Measurements from ENCODE around the gene KIF18B. TPM values are rescaled to one million over a fixed set of nuclear protein-coding genes. Genes with fewer than 3 reads are reported as not detected.

Gene KIF18B
- total RNA-seq, 1 experiment from 2014 or later = 54.3 TPM

DNA sequence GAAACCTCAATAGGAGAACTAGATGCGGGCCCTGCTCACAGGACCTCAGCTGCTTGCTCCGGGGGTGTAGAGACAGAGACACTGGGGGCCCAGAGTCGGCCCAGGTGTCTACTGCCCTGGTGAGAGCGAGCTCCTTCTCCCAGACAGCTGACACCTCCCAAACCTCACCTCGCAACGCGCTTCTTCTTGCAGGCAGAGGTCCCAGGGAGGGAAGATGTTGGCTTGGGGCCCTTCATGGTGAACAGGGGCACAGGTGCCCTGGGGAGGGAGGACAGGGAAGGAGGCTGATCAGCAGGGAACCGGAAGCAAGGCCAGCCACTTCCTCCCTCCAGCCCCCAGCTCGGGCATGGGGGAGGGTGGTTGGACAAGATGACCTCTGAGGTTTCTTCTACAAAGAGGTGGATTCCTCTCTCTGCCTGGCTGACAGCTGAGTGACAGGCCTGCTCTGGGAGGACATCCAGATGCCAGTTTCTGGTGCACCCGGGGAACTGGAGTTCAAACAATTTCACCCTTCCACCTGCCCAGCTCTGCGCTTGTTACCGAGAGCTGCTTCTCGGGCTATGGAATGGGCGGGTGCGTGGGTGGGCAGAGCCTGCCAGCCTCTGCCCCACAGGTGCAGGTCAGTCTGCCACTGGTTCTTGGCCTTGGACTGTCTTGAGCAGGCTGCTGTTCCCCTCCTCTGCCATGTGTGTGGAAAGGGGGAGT lies 20.6 kb downstream of the KIF18B start:
- intact Hi-C loops (cut with micrococcal nuclease; ENCODE audit: unreplicated experiment) = no loop called here
- DNase-seq (ENCODE audit: low spot score) = no peak
- POLR2A ChIA-PET (ENCODE audit: low non-redundant PET) = no interaction called here
- CTCF ChIA-PET = no interaction called here
- BruUV-seq (replicated peaks) = no TSS peak
- H3K4me3 ChIP-seq (ENCODE audit: low read depth, low read length, poor library complexity, severe bottlenecking) = no peak overlapping the region
- no peaks in the 10 kb centered on the region for H3K27me3 ChIP-seq (replicated peaks; ENCODE audit: insufficient read depth, low read depth, low read length, poor library complexity)
- H3K9me3 ChIP-seq (ENCODE audit: low read depth, low read length, poor library complexity, severe bottlenecking) = no peaks in the 10 kb centered on the region
- H3K27ac ChIP-seq (ENCODE audit: low read depth, low read length, poor library complexity, severe bottlenecking) = no peak overlapping the region
- no peaks in the 10 kb centered on the region for H3K4me1 ChIP-seq (ENCODE audit: insufficient read depth, low read length, poor library complexity, severe bottlenecking)
- TF ChIP-seq EZH2 (IDR thresholded peaks at IDR 0.05; ENCODE audit: borderline replicate concordance, low read depth, low read length, poor library complexity, severe bottlenecking) = no peak
- TF ChIP-seq, protein P1, sequence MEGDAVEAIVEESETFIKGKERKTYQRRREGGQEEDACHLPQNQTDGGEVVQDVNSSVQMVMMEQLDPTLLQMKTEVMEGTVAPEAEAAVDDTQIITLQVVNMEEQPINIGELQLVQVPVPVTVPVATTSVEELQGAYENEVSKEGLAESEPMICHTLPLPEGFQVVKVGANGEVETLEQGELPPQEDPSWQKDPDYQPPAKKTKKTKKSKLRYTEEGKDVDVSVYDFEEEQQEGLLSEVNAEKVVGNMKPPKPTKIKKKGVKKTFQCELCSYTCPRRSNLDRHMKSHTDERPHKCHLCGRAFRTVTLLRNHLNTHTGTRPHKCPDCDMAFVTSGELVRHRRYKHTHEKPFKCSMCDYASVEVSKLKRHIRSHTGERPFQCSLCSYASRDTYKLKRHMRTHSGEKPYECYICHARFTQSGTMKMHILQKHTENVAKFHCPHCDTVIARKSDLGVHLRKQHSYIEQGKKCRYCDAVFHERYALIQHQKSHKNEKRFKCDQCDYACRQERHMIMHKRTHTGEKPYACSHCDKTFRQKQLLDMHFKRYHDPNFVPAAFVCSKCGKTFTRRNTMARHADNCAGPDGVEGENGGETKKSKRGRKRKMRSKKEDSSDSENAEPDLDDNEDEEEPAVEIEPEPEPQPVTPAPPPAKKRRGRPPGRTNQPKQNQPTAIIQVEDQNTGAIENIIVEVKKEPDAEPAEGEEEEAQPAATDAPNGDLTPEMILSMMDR (conservative IDR thresholded peaks at IDR 0.05; ENCODE audit: low read depth, low read length) = no peak
- H3K36me3 ChIP-seq (ENCODE audit: insufficient read depth, low read length, poor library complexity, severe bottlenecking) = peaks cover 45% of the 10 kb centered on the region

DNA sequence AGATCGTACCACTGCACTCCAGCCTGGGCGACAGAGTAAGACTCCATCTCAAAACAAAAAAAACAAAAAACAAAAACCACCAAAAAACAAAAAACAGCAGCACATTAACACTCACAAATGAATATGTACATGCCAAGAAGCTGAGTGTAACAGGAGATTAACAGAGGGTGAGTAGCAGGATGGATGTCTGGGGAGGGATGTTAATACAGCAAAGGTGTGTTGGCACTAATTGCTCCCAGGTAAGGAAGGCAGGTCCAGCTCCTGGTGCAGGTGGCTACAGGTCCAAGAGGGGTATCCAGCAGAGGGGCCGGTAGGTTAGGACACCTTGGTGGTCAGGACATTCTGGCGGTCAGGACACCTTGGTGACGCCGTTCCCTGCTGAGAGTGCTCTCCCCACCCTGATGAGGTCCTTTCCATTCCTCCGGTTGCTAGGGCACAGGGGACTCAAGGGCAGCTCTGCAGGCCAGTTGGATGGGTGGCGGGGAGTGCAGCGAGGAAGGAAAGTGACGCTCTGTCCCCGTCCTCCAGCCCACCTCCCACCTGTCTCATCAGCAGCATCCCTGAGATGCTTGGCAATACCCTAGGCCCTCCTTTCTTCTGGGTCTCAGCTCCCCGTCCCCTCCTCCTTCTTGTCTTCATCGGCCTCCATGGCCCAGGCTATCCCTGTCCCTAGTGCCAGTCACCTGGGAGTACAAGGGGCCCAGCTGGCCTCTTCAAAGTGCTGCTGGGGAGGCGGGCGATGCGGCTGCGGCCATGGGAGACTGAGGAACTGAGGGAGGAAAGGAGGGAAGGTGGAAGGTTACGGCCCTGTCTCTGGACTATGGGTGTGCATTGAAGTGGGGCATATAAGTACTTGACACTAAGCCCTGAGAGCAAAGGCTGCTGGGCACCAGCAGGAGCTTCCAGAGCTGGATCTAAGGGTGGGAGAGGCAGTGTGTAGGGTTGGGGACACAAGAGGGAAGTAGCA lies 21.6 kb downstream of the KIF18B start:
- CTCF ChIA-PET = no interaction called here
- H3K36me3 ChIP-seq (ENCODE audit: insufficient read depth, low read length, poor library complexity, severe bottlenecking) = peaks cover 38% of the 10 kb centered on the region

DNA sequence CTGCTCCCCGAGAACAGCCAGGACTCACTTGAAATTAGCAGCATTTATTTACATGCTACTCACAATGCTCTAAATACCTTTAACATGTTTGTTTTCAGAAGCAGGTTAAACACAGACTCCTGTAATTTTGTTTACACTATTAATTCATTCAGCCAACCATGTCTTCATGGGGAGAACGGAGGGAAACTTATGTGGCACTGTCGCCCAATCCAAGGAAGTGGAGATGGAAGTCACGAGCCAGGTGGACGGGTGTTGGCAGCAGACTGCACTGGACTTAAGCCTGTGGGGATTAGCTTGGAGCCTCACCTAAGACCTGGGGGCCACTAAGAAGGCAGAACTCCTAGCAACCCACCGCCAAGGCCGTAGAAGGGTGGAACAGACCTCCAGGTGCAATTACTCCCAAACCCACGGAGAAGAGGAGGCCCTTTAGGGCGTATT lies 23.4 kb downstream of the KIF18B start:
- CTCF ChIA-PET = no interaction called here
- intact Hi-C loops (cut with micrococcal nuclease; ENCODE audit: unreplicated experiment) = no loop called here
- H3K4me3 ChIP-seq (ENCODE audit: low read depth, low read length, poor library complexity, severe bottlenecking) = no peak overlapping the region

More for the DNA sequence above, 21.6 kb downstream of the KIF18B start:
- no peak for DNase-seq (ENCODE audit: low spot score)
- TF ChIP-seq, protein P1 (conservative IDR thresholded peaks at IDR 0.05; ENCODE audit: low read depth, low read length) = no peak
- no peak for TF ChIP-seq EZH2 (IDR thresholded peaks at IDR 0.05; ENCODE audit: borderline replicate concordance, low read depth, low read length, poor library complexity, severe bottlenecking)
- H3K9me3 ChIP-seq (ENCODE audit: low read depth, low read length, poor library complexity, severe bottlenecking) = no peaks in the 10 kb centered on the region
- no peaks in the 10 kb centered on the region for H3K27me3 ChIP-seq (replicated peaks; ENCODE audit: insufficient read depth, low read depth, low read length, poor library complexity)
- no peaks in the 10 kb centered on the region for H3K4me1 ChIP-seq (ENCODE audit: insufficient read depth, low read length, poor library complexity, severe bottlenecking)
- POLR2A ChIA-PET (ENCODE audit: low non-redundant PET) = no interaction called here
- intact Hi-C loops (cut with micrococcal nuclease; ENCODE audit: unreplicated experiment) = no loop called here
- BruUV-seq (replicated peaks) = no TSS peak
- no peak overlapping the region for H3K4me3 ChIP-seq (ENCODE audit: low read depth, low read length, poor library complexity, severe bottlenecking)
- no peak overlapping the region for H3K27ac ChIP-seq (ENCODE audit: low read depth, low read length, poor library complexity, severe bottlenecking)

More for the DNA sequence above, 23.4 kb downstream of the KIF18B start:
- no peaks in the 10 kb centered on the region for H3K4me1 ChIP-seq (ENCODE audit: insufficient read depth, low read length, poor library complexity, severe bottlenecking)
- peaks cover 22% of the 10 kb centered on the region for H3K36me3 ChIP-seq (ENCODE audit: insufficient read depth, low read length, poor library complexity, severe bottlenecking)
- no peak for DNase-seq (ENCODE audit: low spot score)
- H3K27me3 ChIP-seq (replicated peaks; ENCODE audit: insufficient read depth, low read depth, low read length, poor library complexity) = no peaks in the 10 kb centered on the region
- H3K9me3 ChIP-seq (ENCODE audit: low read depth, low read length, poor library complexity, severe bottlenecking) = no peaks in the 10 kb centered on the region
- TF ChIP-seq EZH2 (IDR thresholded peaks at IDR 0.05; ENCODE audit: borderline replicate concordance, low read depth, low read length, poor library complexity, severe bottlenecking) = no peak
- TF ChIP-seq, protein P1 (conservative IDR thresholded peaks at IDR 0.05; ENCODE audit: low read depth, low read length) = no peak
- POLR2A ChIA-PET (ENCODE audit: low non-redundant PET) = no interaction called here
- no TSS peak for BruUV-seq (replicated peaks)
- no peak overlapping the region for H3K27ac ChIP-seq (ENCODE audit: low read depth, low read length, poor library complexity, severe bottlenecking)

Measured in A673 (cell line).